Caco-2 (cell line): ENCODE results near the gene RRP36. TPM values are rescaled to one million over a fixed set of nuclear protein-coding genes. Genes with fewer than 3 reads are reported as not detected.

ENCODE experiments used
- BruUV-seq: library from RNA; stranded (reverse); fragments of 400-500 nt; replicated peaks from 2 replicates; lab custom pipeline; 2021; lab: Mats Ljungman, UMichigan
- CTCF ChIA-PET: fragments of 300-600 bp; sonication (Branson Sonifier 250); formaldehyde crosslinking; loops from one replicate; lab custom pipeline; 2022; ENCODE audit warnings: antibody characterized with exemption; lab: Charles Lee
- POLR2A ChIA-PET: fragments of 300-600 bp; sonication (Branson Sonifier 250); formaldehyde crosslinking; loops from one replicate; lab custom pipeline; 2022; ENCODE audit warnings: antibody characterized with exemption; lab: Charles Lee
- DNase-seq, 2 experiments: peaks; one replicate each; pipeline versions ENCODE4 v3.0.0 to v3.0.0-alpha.2; 2020 to 2022
- H3K27me3 ChIP-seq: replicated peaks from 2 replicates; pipeline ENCODE4 v1.6.0; 2011; ENCODE audit warnings: low read length; ENCODE audit not compliant: control insufficient read depth, insufficient read depth
- H3K36me3 ChIP-seq: 2 replicates; pipeline ENCODE4 v1.5.1; 2011; ENCODE audit warnings: low read length; ENCODE audit not compliant: control insufficient read depth, insufficient read depth
- H3K4me1 ChIP-seq: fragments of 250-450 bp; sonication (Bioruptor Pico); 2 replicates; pipeline ENCODE4 v1.5.1; 2020; ENCODE audit warnings: mild to moderate bottlenecking
- H3K4me3 ChIP-seq: 2 replicates; pipeline ENCODE4 v1.5.1; 2011; ENCODE audit warnings: low read depth, mild to moderate bottlenecking, control low read depth, low read length
- H3K9me3 ChIP-seq: fragments of 250-450 bp; sonication (Bioruptor Pico); 2 replicates; pipeline ENCODE4 v1.5.1; 2020; ENCODE audit warnings: mild to moderate bottlenecking, moderate library complexity
- H3K27ac Mint-ChIP-seq: one replicate; pipeline ENCODE4 v1.8.0; 2022; ENCODE audit warnings: mixed read lengths; ENCODE audit not compliant: unreplicated experiment
- H3K27me3 Mint-ChIP-seq: one replicate; pipeline ENCODE4 v1.8.0; 2022; ENCODE audit warnings: mixed read lengths; ENCODE audit not compliant: insufficient read depth, unreplicated experiment
- H3K36me3 Mint-ChIP-seq: one replicate; pipeline ENCODE4 v1.8.0; 2022; ENCODE audit warnings: mild to moderate bottlenecking, mixed read lengths; ENCODE audit not compliant: insufficient read depth, unreplicated experiment
- H3K4me1 Mint-ChIP-seq: one replicate; pipeline ENCODE4 v1.8.0; 2022; ENCODE audit warnings: low read depth, mixed read lengths; ENCODE audit not compliant: unreplicated experiment
- H3K4me3 Mint-ChIP-seq: one replicate; pipeline ENCODE4 v1.8.0; 2022; ENCODE audit warnings: mild to moderate bottlenecking, moderate library complexity, mixed read lengths; ENCODE audit not compliant: unreplicated experiment
- H3K9me3 Mint-ChIP-seq: one replicate; pipeline ENCODE4 v1.8.0; 2022; ENCODE audit warnings: mixed read lengths; ENCODE audit not compliant: unreplicated experiment
- CTCF ChIP-seq, 2 experiments: fragments of 200-600 bp in 1 of 2; IDR thresholded peaks; 1 replicate in 1 of 2; 2 replicates in 1 of 2; pipeline versions ENCODE4 v1.5.1 to v1.8.0; 2011 to 2022; ENCODE audit warnings: antibody characterized with exemption in 1 of 2, control low read depth in 1 of 2, inconsistent platforms in 1 of 2, low read depth in 1 of 2, low read length in 1 of 2, mild to moderate bottlenecking in 1 of 2, moderate library complexity in 1 of 2; ENCODE audit not compliant: insufficient read depth in 1 of 2, severe bottlenecking in 1 of 2, unreplicated experiment in 1 of 2
- intact Hi-C: fragments of 100-400 bp; cut with micrococcal nuclease; formaldehyde crosslinking; loops from one replicate; pipeline ENCODE4 v1.10.0; 2022; ENCODE audit not compliant: unreplicated experiment
- total RNA-seq: library from RNA; stranded (reverse); gene quantifications from 2 replicates; pipeline ENCODE4 v1.2.3, GENCODE V29; 2022

RRP36 gene
- total RNA-seq, 1 experiment from 2014 or later: 74.9 TPM

GRCh38 chr6:43014434-43014909, 7.0 kb upstream of the RRP36 start:
- H3K9me3 Mint-ChIP-seq: no peaks in the 10 kb centered on the region
- H3K36me3 Mint-ChIP-seq: peaks cover 44% of the 10 kb centered on the region
- TF ChIP-seq CTCF (IDR thresholded peaks at IDR 0.05; ENCODE audit: insufficient read depth in 1 of 2, low read depth in 1 of 2, low read length in 1 of 2, severe bottlenecking in 1 of 2, unreplicated experiment in 1 of 2): no peak
- no TSS peak for BruUV-seq
- ChIA-PET POLR2A (interaction anchor here (0.5 to 2.2 kb wide), 16 partner anchors 8 to 1374 kb away, joined by 3 to 24 read pairs (median 4); partner anchors contain the start of genes BICRAL, CNPY3, CUL7 and KLC4), CTCF (interaction anchor here (0.7 to 2.0 kb wide), 5 partner anchors 18 to 157 kb away, joined by 3 to 7 read pairs (median 3); partner anchors contain the start of gene PEX6)
- no peak for DNase-seq
- intact Hi-C loops: loop anchor here (1.0 kb wide), 1 partner anchor 46 kb away; no protein-coding TSS in a partner anchor
- Histone ChIP-seq H3K27me3 (no peaks in the 10 kb centered on the region), H3K4me3 (peak overlapping the region; percentile 68), H3K9me3 (no peaks in the 10 kb centered on the region), H3K4me1 (0 out of 2 replicates have a peak, but pooled peaks cover 4% of the 10 kb centered on the region), H3K36me3 (no peaks in the 10 kb centered on the region; the same call in 1 of the 2 replicates)
- H3K27me3 Mint-ChIP-seq: no peaks in the 10 kb centered on the region
- peak overlapping the region; percentile 89 for H3K4me3 Mint-ChIP-seq
- peaks cover 21% of the 10 kb centered on the region for H3K4me1 Mint-ChIP-seq
- H3K27ac Mint-ChIP-seq: peak overlapping the region; percentile 80

- H3K4me1 ChIP-seq: peaks cover 12% of the 10 kb centered on the region
- no peaks in the 10 kb centered on the region for H3K27me3 ChIP-seq
- no peak for TF ChIP-seq CTCF (IDR thresholded peaks at IDR 0.05; ENCODE audit: insufficient read depth in 1 of 2, low read depth in 1 of 2, low read length in 1 of 2, severe bottlenecking in 1 of 2, unreplicated experiment in 1 of 2)
- H3K9me3 Mint-ChIP-seq: no peaks in the 10 kb centered on the region
- ChIA-PET CTCF (interaction anchor here (0.5 kb wide), 1 partner anchor 29 kb away, joined by 3 read pairs; no protein-coding TSS in a partner anchor), POLR2A (interaction anchor here (0.5 kb wide), 1 partner anchor 70 kb away, joined by 4 read pairs; no protein-coding TSS in a partner anchor)
- no peaks in the 10 kb centered on the region for H3K9me3 ChIP-seq
- intact Hi-C loops: no loop called here
- no peak overlapping the region for H3K4me3 ChIP-seq
- peak overlapping the region; percentile 36 for H3K4me3 Mint-ChIP-seq
- peaks cover 36% of the 10 kb centered on the region for H3K36me3 Mint-ChIP-seq
- DNase-seq: no peak
- no peaks in the 10 kb centered on the region; the same call in 1 of the 2 replicates for H3K36me3 ChIP-seq
- H3K27me3 Mint-ChIP-seq: no peaks in the 10 kb centered on the region
- no TSS peak for BruUV-seq
- peaks cover 21% of the 10 kb centered on the region for H3K4me1 Mint-ChIP-seq
- no peak overlapping the region for H3K27ac Mint-ChIP-seq
Measured at GRCh38 chr6:43016176-43016942, 5.1 kb upstream of the RRP36 start.

- no peak overlapping the region for H3K4me3 Mint-ChIP-seq
- Histone ChIP-seq H3K9me3 (no peaks in the 10 kb centered on the region), H3K4me3 (no peak overlapping the region), H3K36me3 (no peaks in the 10 kb centered on the region; the same call in 1 of the 2 replicates), H3K27me3 (no peaks in the 10 kb centered on the region), H3K4me1 (peaks cover 12% of the 10 kb centered on the region)
- ChIA-PET CTCF (interaction anchor here (0.5 kb wide), 1 partner anchor 28 kb away, joined by 3 read pairs; no protein-coding TSS in a partner anchor), POLR2A (no interaction called here)
- intact Hi-C loops: no loop called here
- DNase-seq: no peak
- no TSS peak for BruUV-seq
- no peaks in the 10 kb centered on the region for H3K9me3 Mint-ChIP-seq
- peaks cover 41% of the 10 kb centered on the region for H3K36me3 Mint-ChIP-seq
- peaks cover 21% of the 10 kb centered on the region for H3K4me1 Mint-ChIP-seq
- H3K27me3 Mint-ChIP-seq: no peaks in the 10 kb centered on the region
- TF ChIP-seq CTCF (IDR thresholded peaks at IDR 0.05; ENCODE audit: insufficient read depth in 1 of 2, low read depth in 1 of 2, low read length in 1 of 2, severe bottlenecking in 1 of 2, unreplicated experiment in 1 of 2): no peak
- H3K27ac Mint-ChIP-seq: no peak overlapping the region
Measured at GRCh38 chr6:43016943-43017334, 4.5 kb upstream of the RRP36 start.
